ENCODE data around the gene MEIS2. TPM values are rescaled to one million over a fixed set of nuclear protein-coding genes. Genes with fewer than 3 reads are reported as not detected.

MEIS2 gene
- polyA plus RNA-seq, 1 donor from 2014 or later = 825 TPM

GRCh38 chr15:37142371-37142770, 42.0 kb upstream of the MEIS2 start:
- TF ChIP-seq EZH2 (IDR thresholded peaks at IDR 0.05; ENCODE audit: borderline replicate concordance, insufficient read depth, low read length, poor library complexity, severe bottlenecking) (no peak), SMC3 (conservative IDR thresholded peaks at IDR 0.05; ENCODE audit: poor library complexity) (no peak), CTCF (IDR thresholded peaks at IDR 0.05; ENCODE audit: poor library complexity, severe bottlenecking) (no peak), POLR2AphosphoS5 (IDR thresholded peaks at IDR 0.05) (no peak), REST (IDR thresholded peaks at IDR 0.05; ENCODE audit: borderline replicate concordance) (no peak), TAF1 (IDR thresholded peaks at IDR 0.05; ENCODE audit: low read depth) (no peak), EP300 (conservative IDR thresholded peaks at IDR 0.05; ENCODE audit: poor library complexity, severe bottlenecking) (no peak), MXI1 (conservative IDR thresholded peaks at IDR 0.05; ENCODE audit: poor library complexity, severe bottlenecking) (no peak), RAD21 (conservative IDR thresholded peaks at IDR 0.05) (no peak)
- Histone ChIP-seq H2AFZ (ENCODE audit: low read depth, low read length) (no peak overlapping the region), H3K9me3 (ENCODE audit: low read length) (no peaks in the 10 kb centered on the region), H3K4me3 (ENCODE audit: low read length) (no peak overlapping the region), H3K9me2 (ENCODE audit: insufficient read depth, low read length) (no peaks in the 10 kb centered on the region), H3K79me2 (replicated peaks; ENCODE audit: insufficient read depth, low read length) (no peaks in the 10 kb centered on the region), H3K9ac (ENCODE audit: low read length) (no peak overlapping the region), H3F3A (ENCODE audit: insufficient read depth, low read length, poor library complexity, severe bottlenecking) (no peaks in the 10 kb centered on the region), H3K36me3 (ENCODE audit: insufficient read depth, low read length) (no peaks in the 10 kb centered on the region), H3K27me3 (ENCODE audit: insufficient read depth, low read depth, low read length) (no peaks in the 10 kb centered on the region), H4K20me1 (ENCODE audit: insufficient read depth) (no peaks in the 10 kb centered on the region), H3K4me2 (ENCODE audit: low read length) (no peak overlapping the region), H3K27ac (ENCODE audit: low read length) (no peak overlapping the region)

GRCh38 chr15:37140531-37141058, 40.2 kb upstream of the MEIS2 start:
- no peaks in the 10 kb centered on the region for H4K20me1 ChIP-seq (ENCODE audit: insufficient read depth)
- no peaks in the 10 kb centered on the region for H3K9me3 ChIP-seq (ENCODE audit: low read length)
- no peak overlapping the region for H3K9ac ChIP-seq (ENCODE audit: low read length)
- no peaks in the 10 kb centered on the region for H3K36me3 ChIP-seq (ENCODE audit: insufficient read depth, low read length)
- no peaks in the 10 kb centered on the region for H3K79me2 ChIP-seq (replicated peaks; ENCODE audit: insufficient read depth, low read length)
- no peaks in the 10 kb centered on the region for H3K9me2 ChIP-seq (ENCODE audit: insufficient read depth, low read length)
- no peaks in the 10 kb centered on the region for H3F3A ChIP-seq (ENCODE audit: insufficient read depth, low read length, poor library complexity, severe bottlenecking)
- H3K27ac ChIP-seq (ENCODE audit: low read length) = no peak overlapping the region
- no peak overlapping the region for H3K4me2 ChIP-seq (ENCODE audit: low read length)
- H2AFZ ChIP-seq (ENCODE audit: low read depth, low read length) = no peak overlapping the region
- TF ChIP-seq POLR2AphosphoS5 (IDR thresholded peaks at IDR 0.05) = no peak
- TF ChIP-seq EP300 (conservative IDR thresholded peaks at IDR 0.05; ENCODE audit: poor library complexity, severe bottlenecking) = no peak
- TF ChIP-seq CTCF (IDR thresholded peaks at IDR 0.05; ENCODE audit: poor library complexity, severe bottlenecking) = no peak
- TF ChIP-seq RAD21 (conservative IDR thresholded peaks at IDR 0.05) = no peak
- no peak for TF ChIP-seq TAF1 (IDR thresholded peaks at IDR 0.05; ENCODE audit: low read depth)
- TF ChIP-seq EZH2 (IDR thresholded peaks at IDR 0.05; ENCODE audit: borderline replicate concordance, insufficient read depth, low read length, poor library complexity, severe bottlenecking) = no peak
- TF ChIP-seq MXI1 (conservative IDR thresholded peaks at IDR 0.05; ENCODE audit: poor library complexity, severe bottlenecking) = no peak
- no peak for TF ChIP-seq REST (IDR thresholded peaks at IDR 0.05; ENCODE audit: borderline replicate concordance)
- TF ChIP-seq SMC3 (conservative IDR thresholded peaks at IDR 0.05; ENCODE audit: poor library complexity) = no peak
- H3K4me3 ChIP-seq (ENCODE audit: low read length) = no peak overlapping the region
- no peaks in the 10 kb centered on the region for H3K27me3 ChIP-seq (ENCODE audit: insufficient read depth, low read depth, low read length)
